ENCODE results near the gene PRPH.

- TF ChIP-seq POLR2A (IDR thresholded peaks at IDR 0.05): no peak
- TF ChIP-seq CTCF (IDR thresholded peaks at IDR 0.05): no peak
Observed at GRCh38 chr12:49287876-49288275, 7.1 kb upstream of the PRPH start.

All from vagina (tissue), 2 donors.